Vagina (tissue), 2 donors: ENCODE measurements around the gene IL22RA1. TPM values are rescaled to one million over a fixed set of nuclear protein-coding genes. Genes with fewer than 3 reads are reported as not detected.

ENCODE experiments used
- DNase-seq, 2 donors: peaks; one replicate each; pipeline ENCODE4 v3.0.0-alpha.2; 2017; ENCODE audit errors: extremely low spot score in 2 of 2
- H3K27ac ChIP-seq: fragments of 200-600 bp; sonication (generic); one replicate; pipeline ENCODE4 v1.5.1; 2019
- H3K27me3 ChIP-seq: fragments of 200-600 bp; sonication (generic); one replicate; pipeline ENCODE4 v1.5.1; 2019
- H3K36me3 ChIP-seq, 2 donors: fragments of 200-600 bp; sonication (generic); one replicate each; pipeline ENCODE4 v1.5.1; 2017 to 2019
- H3K4me1 ChIP-seq: fragments of 200-600 bp; sonication (generic); one replicate; pipeline ENCODE4 v1.5.1; 2019
- H3K4me3 ChIP-seq, 2 donors: fragments of 200-600 bp; sonication (generic); 1 replicate in 1 of 2; 2 replicates in 1 of 2; pipeline ENCODE4 v1.5.1; 2016 to 2019
- H3K9me3 ChIP-seq: fragments of 200-600 bp; sonication (generic); one replicate; pipeline ENCODE4 v1.5.1; 2019
- POLR2A ChIP-seq, 2 donors: fragments of 450-650 bp; IDR thresholded peaks; one replicate each; pipeline ENCODE4 v1.6.1; 2017; ENCODE audit warnings: antibody characterized with exemption in 2 of 2, mild to moderate bottlenecking in 2 of 2, moderate library complexity in 2 of 2
- POLR2AphosphoS5 ChIP-seq, 2 donors: sonication (generic); formaldehyde crosslinking; IDR thresholded peaks; one replicate each; pipeline ENCODE4 v1.9.0; 2017; ENCODE audit warnings: antibody characterized with exemption in 2 of 2, mild to moderate bottlenecking in 2 of 2, low read depth in 1 of 2; ENCODE audit not compliant: insufficient read depth in 1 of 2
- intact Hi-C: fragments of 100-400 bp; cut with DNase I; formaldehyde crosslinking; loops from one replicate; pipeline ENCODE4 v1.15.1; 2023
- total RNA-seq: library from RNA; depleted of rRNA; stranded (reverse); fragments of >200 nt; gene quantifications from one replicate; pipeline ENCODE4 v1.2.3, GENCODE V29; 2016
- TF ChIP-seq, protein P1 (sequence below), 3 experiments: fragments of 450-650 bp in 2 of 3; fragments of 200-600 bp in 1 of 3; sonication (generic) in 1 of 3; IDR thresholded peaks; one replicate each; pipeline ENCODE4 v1.5.1; 2017 to 2019; ENCODE audit warnings: antibody characterized with exemption in 3 of 3, mild to moderate bottlenecking in 2 of 3, moderate library complexity in 2 of 3

IL22RA1 gene
- total RNA-seq, 1 donor from 2014 or later, result 4.2 TPM

DNA sequence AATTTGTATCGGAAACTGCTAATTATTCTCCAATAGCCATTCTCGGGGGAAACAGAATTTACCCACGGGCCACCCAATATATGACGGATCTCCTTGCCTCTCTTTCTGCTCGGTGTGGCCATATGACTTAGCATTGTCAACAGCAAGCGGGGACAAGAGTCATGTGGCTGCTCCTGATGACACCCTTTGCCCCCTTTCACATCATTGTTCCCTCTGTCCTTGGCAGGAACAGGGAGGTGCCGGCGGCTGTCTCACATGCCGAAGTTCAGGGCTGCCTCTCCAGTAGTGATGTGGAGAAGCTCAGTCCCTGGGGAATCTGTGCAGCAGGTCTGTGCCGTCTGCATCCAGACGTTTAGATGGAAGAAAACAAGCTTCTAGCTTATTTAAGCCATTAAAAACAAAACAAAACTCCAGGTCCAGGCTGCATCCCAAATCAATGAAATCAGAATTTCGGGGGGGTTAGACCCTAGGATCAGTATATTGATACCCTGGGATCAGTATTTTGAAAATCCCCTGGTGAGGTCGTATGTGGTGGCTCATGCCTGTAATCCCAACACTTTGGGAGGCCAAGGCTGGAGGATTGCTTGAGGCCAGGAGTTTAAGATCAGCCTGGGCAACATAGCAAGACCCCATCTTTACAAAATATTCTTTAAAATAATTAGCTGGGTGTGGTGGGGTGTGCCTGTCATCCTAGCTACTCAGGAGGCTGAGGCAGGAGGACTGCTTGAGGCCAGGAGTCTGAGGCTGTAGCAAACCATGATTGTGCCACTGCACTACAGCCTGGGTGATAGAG, 41.8 kb downstream of the IL22RA1 start:
- no peaks in the 10 kb centered on the region for H3K27me3 ChIP-seq
- no peaks in the 10 kb centered on the region for H3K9me3 ChIP-seq
- DNase-seq, result no peak
- H3K4me3 ChIP-seq, result no peak overlapping the region
- H3K27ac ChIP-seq, result no peak overlapping the region
- H3K4me1 ChIP-seq, result no peaks in the 10 kb centered on the region
- intact Hi-C loops, result no loop called here
- no peaks in the 10 kb centered on the region for H3K36me3 ChIP-seq
- TF ChIP-seq, protein P1, sequence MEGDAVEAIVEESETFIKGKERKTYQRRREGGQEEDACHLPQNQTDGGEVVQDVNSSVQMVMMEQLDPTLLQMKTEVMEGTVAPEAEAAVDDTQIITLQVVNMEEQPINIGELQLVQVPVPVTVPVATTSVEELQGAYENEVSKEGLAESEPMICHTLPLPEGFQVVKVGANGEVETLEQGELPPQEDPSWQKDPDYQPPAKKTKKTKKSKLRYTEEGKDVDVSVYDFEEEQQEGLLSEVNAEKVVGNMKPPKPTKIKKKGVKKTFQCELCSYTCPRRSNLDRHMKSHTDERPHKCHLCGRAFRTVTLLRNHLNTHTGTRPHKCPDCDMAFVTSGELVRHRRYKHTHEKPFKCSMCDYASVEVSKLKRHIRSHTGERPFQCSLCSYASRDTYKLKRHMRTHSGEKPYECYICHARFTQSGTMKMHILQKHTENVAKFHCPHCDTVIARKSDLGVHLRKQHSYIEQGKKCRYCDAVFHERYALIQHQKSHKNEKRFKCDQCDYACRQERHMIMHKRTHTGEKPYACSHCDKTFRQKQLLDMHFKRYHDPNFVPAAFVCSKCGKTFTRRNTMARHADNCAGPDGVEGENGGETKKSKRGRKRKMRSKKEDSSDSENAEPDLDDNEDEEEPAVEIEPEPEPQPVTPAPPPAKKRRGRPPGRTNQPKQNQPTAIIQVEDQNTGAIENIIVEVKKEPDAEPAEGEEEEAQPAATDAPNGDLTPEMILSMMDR (IDR thresholded peaks at IDR 0.05), result no peak
- no peak for TF ChIP-seq POLR2AphosphoS5 (IDR thresholded peaks at IDR 0.05; ENCODE audit: insufficient read depth in 1 of 2, low read depth in 1 of 2)
- no peak for TF ChIP-seq POLR2A (IDR thresholded peaks at IDR 0.05)

DNA sequence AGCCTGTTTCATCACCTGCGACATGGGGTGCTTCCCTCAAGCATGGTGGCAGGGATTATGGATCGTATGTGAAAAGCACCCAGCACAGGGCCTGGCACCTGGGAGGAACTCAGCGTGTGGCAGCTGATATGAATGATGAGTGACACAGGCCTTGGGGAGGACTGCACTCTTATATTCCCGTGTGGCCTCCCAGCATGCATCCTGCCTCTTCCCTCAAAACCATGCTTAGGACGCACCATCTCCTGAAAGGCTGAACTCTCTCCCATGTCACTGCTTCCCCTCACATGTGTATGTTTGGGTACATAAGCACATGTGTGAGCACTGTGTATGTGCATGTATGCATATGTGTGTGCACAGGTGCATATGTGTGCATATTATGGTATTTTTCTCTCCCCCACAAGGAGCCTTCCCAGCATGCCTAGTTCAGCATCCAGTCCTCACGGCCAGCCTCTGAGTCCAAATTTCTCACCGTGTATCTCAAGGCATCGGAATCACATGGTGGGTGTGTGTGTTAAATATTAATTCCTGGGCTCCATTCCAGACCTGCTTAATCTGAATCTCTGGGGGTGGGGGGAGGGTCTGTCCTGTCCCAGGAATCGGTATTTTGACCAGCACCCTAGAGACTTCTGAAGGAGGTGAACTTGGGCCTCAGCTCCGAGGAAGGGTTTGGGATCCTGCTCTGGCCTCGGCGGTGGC, 43.8 kb downstream of the IL22RA1 start:
- Histone ChIP-seq H3K4me3 (no peak overlapping the region), H3K27me3 (no peaks in the 10 kb centered on the region), H3K4me1 (no peaks in the 10 kb centered on the region), H3K36me3 (no peaks in the 10 kb centered on the region), H3K9me3 (no peaks in the 10 kb centered on the region), H3K27ac (no peak overlapping the region)
- no peak for DNase-seq
- TF ChIP-seq, protein P1 (IDR thresholded peaks at IDR 0.05), result no peak
- no peak for TF ChIP-seq POLR2A (IDR thresholded peaks at IDR 0.05)
- TF ChIP-seq POLR2AphosphoS5 (IDR thresholded peaks at IDR 0.05; ENCODE audit: insufficient read depth in 1 of 2, low read depth in 1 of 2), result no peak
- intact Hi-C loops, result no loop called here

DNA sequence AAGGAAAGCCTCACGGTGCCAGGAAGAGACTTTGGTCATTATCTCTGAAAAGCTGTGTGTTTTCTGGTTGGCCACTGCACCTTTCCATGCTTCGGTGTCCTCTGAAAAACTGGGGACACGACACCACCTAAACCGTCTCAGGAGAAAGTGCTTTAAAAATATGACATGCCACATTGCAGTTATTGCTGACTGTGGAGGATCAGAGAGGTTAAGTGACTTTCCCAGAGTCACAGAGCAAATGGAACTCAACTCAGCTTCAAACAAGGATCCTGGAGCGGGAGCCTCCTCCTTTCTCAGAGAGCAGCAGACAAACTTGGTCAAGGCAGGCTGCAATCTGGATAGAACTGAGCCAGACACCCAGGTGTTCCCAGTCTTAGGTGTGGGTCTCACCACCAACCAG, 44.8 kb downstream of the IL22RA1 start:
- intact Hi-C loops, result no loop called here
- no peak overlapping the region for H3K27ac ChIP-seq
- H3K27me3 ChIP-seq, result no peaks in the 10 kb centered on the region
- H3K9me3 ChIP-seq, result no peaks in the 10 kb centered on the region
- no peaks in the 10 kb centered on the region for H3K36me3 ChIP-seq
- DNase-seq, result no peak
- H3K4me1 ChIP-seq, result no peaks in the 10 kb centered on the region
- H3K4me3 ChIP-seq, result no peak overlapping the region
- no peak for TF ChIP-seq POLR2AphosphoS5 (IDR thresholded peaks at IDR 0.05; ENCODE audit: insufficient read depth in 1 of 2, low read depth in 1 of 2)
- TF ChIP-seq, protein P1 (IDR thresholded peaks at IDR 0.05), result no peak
- TF ChIP-seq POLR2A (IDR thresholded peaks at IDR 0.05), result no peak

DNA sequence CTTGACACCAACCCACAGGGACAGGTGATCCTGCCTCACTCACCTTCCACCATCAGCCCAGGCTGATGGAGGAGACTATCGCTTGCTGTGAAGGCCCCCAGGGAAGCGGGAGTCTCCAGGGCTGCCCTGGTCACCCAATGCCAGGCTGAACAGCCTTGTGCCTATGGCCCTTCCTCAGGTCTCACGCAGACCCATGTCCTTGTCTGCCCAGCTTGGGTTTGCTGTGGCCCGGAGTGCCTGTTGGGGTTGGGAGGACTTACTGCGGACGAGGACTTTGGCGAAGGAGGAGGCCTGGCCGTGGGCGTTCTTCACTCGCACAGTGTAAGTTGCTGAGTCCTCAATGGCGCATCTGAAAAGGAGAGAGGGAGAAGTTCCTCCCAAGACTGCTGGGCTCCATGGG, 45.3 kb downstream of the IL22RA1 start:
- H3K9me3 ChIP-seq, result no peaks in the 10 kb centered on the region
- DNase-seq, result no peak
- intact Hi-C loops, result no loop called here
- no peaks in the 10 kb centered on the region for H3K4me1 ChIP-seq
- no peak overlapping the region for H3K4me3 ChIP-seq
- H3K27ac ChIP-seq, result no peak overlapping the region
- no peaks in the 10 kb centered on the region for H3K36me3 ChIP-seq
- H3K27me3 ChIP-seq, result no peaks in the 10 kb centered on the region
- no peak for TF ChIP-seq POLR2AphosphoS5 (IDR thresholded peaks at IDR 0.05; ENCODE audit: insufficient read depth in 1 of 2, low read depth in 1 of 2)
- TF ChIP-seq, protein P1 (IDR thresholded peaks at IDR 0.05), result no peak
- no peak for TF ChIP-seq POLR2A (IDR thresholded peaks at IDR 0.05)

DNA sequence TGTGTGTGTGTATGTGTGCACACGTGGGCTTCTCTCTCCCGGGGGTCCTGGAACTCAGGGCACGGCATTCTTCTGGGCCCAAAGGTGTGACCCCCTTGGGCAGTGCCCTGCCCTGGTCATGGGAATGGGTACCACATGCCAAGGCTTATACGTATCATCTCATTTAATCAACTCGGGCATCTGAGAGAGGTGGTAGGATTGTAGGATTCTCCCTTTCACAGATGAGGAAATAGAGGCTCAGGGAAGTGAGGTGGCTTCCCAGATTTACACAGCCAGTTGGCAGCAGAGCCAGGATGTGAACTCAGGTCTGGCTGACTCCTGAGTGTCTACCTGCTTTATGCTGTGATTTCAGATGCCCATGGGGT, 46.2 kb downstream of the IL22RA1 start:
- TF ChIP-seq POLR2AphosphoS5 (IDR thresholded peaks at IDR 0.05; ENCODE audit: insufficient read depth in 1 of 2, low read depth in 1 of 2) (no peak), POLR2A (IDR thresholded peaks at IDR 0.05) (no peak)
- TF ChIP-seq, protein P1 (IDR thresholded peaks at IDR 0.05), result no peak
- Histone ChIP-seq H3K27me3 (no peaks in the 10 kb centered on the region), H3K36me3 (no peaks in the 10 kb centered on the region), H3K4me3 (no peak overlapping the region), H3K9me3 (no peaks in the 10 kb centered on the region), H3K4me1 (no peaks in the 10 kb centered on the region), H3K27ac (no peak overlapping the region)
- intact Hi-C loops, result no loop called here
- no peak for DNase-seq
